ENCODE data around the gene ABO.

The ABO gene

DNA sequence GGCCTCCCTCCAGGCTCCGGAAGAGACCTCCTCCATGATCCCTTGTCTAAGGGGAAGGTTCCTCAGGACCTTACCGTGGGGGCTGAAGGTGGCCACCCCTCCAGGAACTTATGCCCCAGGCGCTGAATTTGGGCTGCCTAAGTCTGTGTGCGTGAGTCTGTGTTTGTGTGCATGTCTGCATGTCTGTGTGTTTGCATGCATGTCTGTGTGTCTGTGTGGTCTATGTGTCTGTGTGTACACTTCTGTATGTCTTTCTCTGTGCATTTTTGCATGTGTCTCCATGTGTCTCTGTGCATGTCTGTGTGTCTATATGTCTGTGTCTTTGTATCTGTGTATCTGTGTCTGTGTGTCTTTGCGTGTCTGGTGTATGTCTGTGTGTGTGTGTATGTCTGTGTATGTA is 20.5 kb downstream of the ABO start:
- TF ChIP-seq FOXM1 (IDR thresholded peaks at IDR 0.05; ENCODE audit: borderline replicate concordance, low read depth) (no peak), RAD21 (IDR thresholded peaks at IDR 0.05; ENCODE audit: low read depth) (no peak), CEBPB (IDR thresholded peaks at IDR 0.05) (no peak), TCF12 (IDR thresholded peaks at IDR 0.05; ENCODE audit: low read depth) (no peak), MAX (IDR thresholded peaks at IDR 0.05) (no peak), YY1 (IDR thresholded peaks at IDR 0.05; ENCODE audit: low read depth) (no peak), TAF1 (IDR thresholded peaks at IDR 0.05; ENCODE audit: low read depth) (no peak)
- TF ChIP-seq, protein P1, sequence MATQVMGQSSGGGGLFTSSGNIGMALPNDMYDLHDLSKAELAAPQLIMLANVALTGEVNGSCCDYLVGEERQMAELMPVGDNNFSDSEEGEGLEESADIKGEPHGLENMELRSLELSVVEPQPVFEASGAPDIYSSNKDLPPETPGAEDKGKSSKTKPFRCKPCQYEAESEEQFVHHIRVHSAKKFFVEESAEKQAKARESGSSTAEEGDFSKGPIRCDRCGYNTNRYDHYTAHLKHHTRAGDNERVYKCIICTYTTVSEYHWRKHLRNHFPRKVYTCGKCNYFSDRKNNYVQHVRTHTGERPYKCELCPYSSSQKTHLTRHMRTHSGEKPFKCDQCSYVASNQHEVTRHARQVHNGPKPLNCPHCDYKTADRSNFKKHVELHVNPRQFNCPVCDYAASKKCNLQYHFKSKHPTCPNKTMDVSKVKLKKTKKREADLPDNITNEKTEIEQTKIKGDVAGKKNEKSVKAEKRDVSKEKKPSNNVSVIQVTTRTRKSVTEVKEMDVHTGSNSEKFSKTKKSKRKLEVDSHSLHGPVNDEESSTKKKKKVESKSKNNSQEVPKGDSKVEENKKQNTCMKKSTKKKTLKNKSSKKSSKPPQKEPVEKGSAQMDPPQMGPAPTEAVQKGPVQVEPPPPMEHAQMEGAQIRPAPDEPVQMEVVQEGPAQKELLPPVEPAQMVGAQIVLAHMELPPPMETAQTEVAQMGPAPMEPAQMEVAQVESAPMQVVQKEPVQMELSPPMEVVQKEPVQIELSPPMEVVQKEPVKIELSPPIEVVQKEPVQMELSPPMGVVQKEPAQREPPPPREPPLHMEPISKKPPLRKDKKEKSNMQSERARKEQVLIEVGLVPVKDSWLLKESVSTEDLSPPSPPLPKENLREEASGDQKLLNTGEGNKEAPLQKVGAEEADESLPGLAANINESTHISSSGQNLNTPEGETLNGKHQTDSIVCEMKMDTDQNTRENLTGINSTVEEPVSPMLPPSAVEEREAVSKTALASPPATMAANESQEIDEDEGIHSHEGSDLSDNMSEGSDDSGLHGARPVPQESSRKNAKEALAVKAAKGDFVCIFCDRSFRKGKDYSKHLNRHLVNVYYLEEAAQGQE (IDR thresholded peaks at IDR 0.05; ENCODE audit: low read depth), result no peak

GRCh38 chr9:133253268-133253667 is 21.7 kb downstream of the ABO start:
- TF ChIP-seq, protein P1 (IDR thresholded peaks at IDR 0.05; ENCODE audit: low read depth), result no peak
- TF ChIP-seq NFIC (IDR thresholded peaks at IDR 0.05) (no peak), CREB1 (IDR thresholded peaks at IDR 0.05; ENCODE audit: low read depth) (no peak), TCF12 (IDR thresholded peaks at IDR 0.05; ENCODE audit: low read depth) (no peak), RAD21 (IDR thresholded peaks at IDR 0.05; ENCODE audit: low read depth) (no peak), YY1 (IDR thresholded peaks at IDR 0.05; ENCODE audit: low read depth) (no peak), CEBPB (IDR thresholded peaks at IDR 0.05) (no peak), TAF1 (IDR thresholded peaks at IDR 0.05; ENCODE audit: low read depth) (no peak), FOXM1 (IDR thresholded peaks at IDR 0.05; ENCODE audit: borderline replicate concordance, low read depth) (no peak), EP300 (IDR thresholded peaks at IDR 0.05; ENCODE audit: borderline replicate concordance) (no peak), MAX (IDR thresholded peaks at IDR 0.05) (no peak), TEAD4 (IDR thresholded peaks at IDR 0.05) (no peak), ZBTB7A (IDR thresholded peaks at IDR 0.05; ENCODE audit: low read depth) (no peak), EGR1 (IDR thresholded peaks at IDR 0.05) (no peak)
- TF ChIP-seq, protein P2, sequence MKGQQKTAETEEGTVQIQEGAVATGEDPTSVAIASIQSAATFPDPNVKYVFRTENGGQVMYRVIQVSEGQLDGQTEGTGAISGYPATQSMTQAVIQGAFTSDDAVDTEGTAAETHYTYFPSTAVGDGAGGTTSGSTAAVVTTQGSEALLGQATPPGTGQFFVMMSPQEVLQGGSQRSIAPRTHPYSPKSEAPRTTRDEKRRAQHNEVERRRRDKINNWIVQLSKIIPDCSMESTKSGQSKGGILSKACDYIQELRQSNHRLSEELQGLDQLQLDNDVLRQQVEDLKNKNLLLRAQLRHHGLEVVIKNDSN (IDR thresholded peaks at IDR 0.05), result no peak

DNA sequence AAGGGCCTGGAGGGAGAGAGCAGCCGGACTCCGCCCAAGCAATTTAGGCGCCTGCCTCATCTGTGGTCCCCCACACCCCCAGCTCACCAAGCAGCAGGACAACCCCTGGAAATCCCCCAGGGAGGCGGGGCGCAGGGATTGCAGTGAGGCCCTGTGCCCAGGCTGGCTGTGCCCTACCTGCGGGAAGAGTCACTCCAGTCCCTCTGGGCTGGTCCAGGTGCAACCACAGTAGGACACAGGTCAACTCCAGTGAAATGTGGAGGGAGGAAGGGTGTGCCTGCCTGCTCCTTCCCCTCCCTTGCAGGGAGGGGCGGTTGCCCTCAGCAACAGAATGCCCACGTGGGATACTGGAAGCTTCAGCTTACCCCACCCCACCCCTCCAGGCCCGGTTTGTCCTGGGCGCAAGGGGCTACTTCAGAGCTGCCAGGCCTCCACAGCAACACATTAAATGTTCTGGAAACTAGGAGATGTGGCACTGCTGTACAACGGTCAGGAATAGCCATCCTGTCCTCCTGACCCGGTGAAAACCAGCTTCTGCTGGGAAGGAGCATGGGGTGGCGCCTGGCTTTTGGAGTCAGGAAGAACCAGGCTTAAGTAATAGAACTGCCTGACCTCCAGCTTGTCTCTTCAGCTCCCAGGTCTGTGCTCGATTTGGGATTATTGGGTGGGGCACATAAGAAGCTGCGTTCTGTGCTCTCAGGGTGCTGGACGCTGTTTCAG is 22.5 kb downstream of the ABO start:
- TF ChIP-seq, protein P2 (IDR thresholded peaks at IDR 0.05), result peak; percentile 44
- TF ChIP-seq MAX (IDR thresholded peaks at IDR 0.05), result no peak

DNA sequence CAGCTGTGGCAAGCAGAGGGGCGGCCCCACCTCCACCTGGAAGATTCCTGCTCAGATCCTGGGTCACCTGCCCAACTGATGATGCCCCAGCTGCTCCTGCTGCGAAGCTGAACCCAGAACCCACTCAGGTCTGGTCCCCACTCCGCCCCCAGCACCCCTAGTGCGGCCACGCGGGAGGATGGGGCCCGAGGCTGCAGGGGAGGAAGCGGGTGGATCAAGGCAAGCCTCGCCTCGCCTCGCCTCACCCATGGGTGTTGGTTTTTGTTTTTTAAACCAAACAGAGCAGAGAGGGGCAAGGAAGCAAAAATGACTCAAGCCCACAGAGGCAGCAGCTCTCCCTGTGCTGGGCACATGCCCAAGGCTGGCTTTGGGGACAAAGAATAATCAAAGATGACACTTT is 23.2 kb downstream of the ABO start:
- TF ChIP-seq MAX (IDR thresholded peaks at IDR 0.05), result no peak
- TF ChIP-seq EGR1 (IDR thresholded peaks at IDR 0.05), result no peak
- no peak for TF ChIP-seq TCF12 (IDR thresholded peaks at IDR 0.05; ENCODE audit: low read depth)
- TF ChIP-seq FOXM1 (IDR thresholded peaks at IDR 0.05; ENCODE audit: borderline replicate concordance, low read depth), result no peak
- TF ChIP-seq, protein P1 (IDR thresholded peaks at IDR 0.05; ENCODE audit: low read depth), result no peak
- TF ChIP-seq NFIC (IDR thresholded peaks at IDR 0.05), result no peak
- TF ChIP-seq, protein P2 (IDR thresholded peaks at IDR 0.05), result no peak
- TF ChIP-seq CEBPB (IDR thresholded peaks at IDR 0.05), result no peak
- TF ChIP-seq TAF1 (IDR thresholded peaks at IDR 0.05; ENCODE audit: low read depth), result no peak
- TF ChIP-seq CREB1 (IDR thresholded peaks at IDR 0.05; ENCODE audit: low read depth), result no peak
- TF ChIP-seq YY1 (IDR thresholded peaks at IDR 0.05; ENCODE audit: low read depth), result no peak
- no peak for TF ChIP-seq ZBTB7A (IDR thresholded peaks at IDR 0.05; ENCODE audit: low read depth)
- no peak for TF ChIP-seq EP300 (IDR thresholded peaks at IDR 0.05; ENCODE audit: borderline replicate concordance)
- TF ChIP-seq TEAD4 (IDR thresholded peaks at IDR 0.05), result no peak
- TF ChIP-seq RAD21 (IDR thresholded peaks at IDR 0.05; ENCODE audit: low read depth), result no peak
